Ammon's horn (tissue), 1 donor: Measurements from ENCODE around the gene SLIT3.

ENCODE experiments used
- DNase-seq: peaks from one replicate; pipeline ENCODE4 v3.0.0-alpha.2; 2016; ENCODE audit warnings: low spot score

Gene SLIT3

GRCh38 chr5:168670881-168671575 lies 629.9 kb downstream of the SLIT3 start:
- no peak for DNase-seq

GRCh38 chr5:168669668-168670378 lies 631.1 kb downstream of the SLIT3 start:
- DNase-seq = no peak

GRCh38 chr5:168669156-168669555 lies 631.8 kb downstream of the SLIT3 start:
- DNase-seq = no peak

- no peak for DNase-seq
Observed at GRCh38 chr5:168668078-168668477, 632.9 kb downstream of the SLIT3 start.

- DNase-seq = no peak
Observed at GRCh38 chr5:168667301-168667840, 633.6 kb downstream of the SLIT3 start.

- DNase-seq = no peak
Observed at GRCh38 chr5:168666356-168666755, 634.6 kb downstream of the SLIT3 start.

GRCh38 chr5:168663276-168664004 lies 637.5 kb downstream of the SLIT3 start:
- no peak for DNase-seq

GRCh38 chr5:168661593-168662485 lies 639.1 kb downstream of the SLIT3 start:
- no peak for DNase-seq

- DNase-seq = no peak
Observed at GRCh38 chr5:168660691-168661090, 640.2 kb downstream of the SLIT3 start.

GRCh38 chr5:168659286-168659847 lies 641.6 kb downstream of the SLIT3 start:
- no peak for DNase-seq

GRCh38 chr5:168658394-168658793 lies 642.5 kb downstream of the SLIT3 start:
- DNase-seq = no peak

- no peak for DNase-seq
Observed at GRCh38 chr5:168656633-168657032, 644.3 kb downstream of the SLIT3 start.

GRCh38 chr5:168655316-168655715 lies 645.6 kb downstream of the SLIT3 start:
- no peak for DNase-seq

GRCh38 chr5:168654211-168654721 lies 646.7 kb downstream of the SLIT3 start:
- peak; percentile 23 for DNase-seq

- no peak for DNase-seq
Observed at GRCh38 chr5:168653626-168654025, 647.3 kb downstream of the SLIT3 start.

- peak; percentile 14 for DNase-seq
Observed at GRCh38 chr5:168651648-168652047, 649.3 kb downstream of the SLIT3 start.

GRCh38 chr5:168649306-168649705 lies 651.6 kb downstream of the SLIT3 start:
- DNase-seq = no peak

GRCh38 chr5:168648576-168648975 lies 652.4 kb downstream of the SLIT3 start:
- DNase-seq = no peak

- no peak for DNase-seq
Observed at GRCh38 chr5:168648016-168648415, 652.9 kb downstream of the SLIT3 start.

- no peak for DNase-seq
Observed at GRCh38 chr5:168647083-168647482, 653.9 kb downstream of the SLIT3 start.

GRCh38 chr5:168646335-168646734 lies 654.6 kb downstream of the SLIT3 start:
- no peak for DNase-seq
